Measurements from ENCODE around the gene NPY5R. TPM values are rescaled to one million over a fixed set of nuclear protein-coding genes. Genes with fewer than 3 reads are reported as not detected.

The NPY5R gene
- total RNA-seq, 2 donors from 2014 or later: 0.40 TPM; not detected in 1

GRCh38 chr4:163335384-163335783 lies 8.3 kb upstream of the NPY5R start:
- Histone ChIP-seq H3K9me3 (no peaks in the 10 kb centered on the region), H3K27me3 (replicated peaks; ENCODE audit: insufficient read depth) (no peaks in the 10 kb centered on the region), H3K27ac (no peak overlapping the region), H3K4me1 (replicated peaks) (no peaks in the 10 kb centered on the region), H3K4me3 (no peak overlapping the region), H3K36me3 (no peaks in the 10 kb centered on the region)
- 84% methylated on average over 3 of the region's 3 CpGs for WGBS
- DNase-seq (ENCODE audit: low spot score): no peak
- intact Hi-C loops (cut with DNase I): no loop called here
- TF ChIP-seq POLR2AphosphoS5 (IDR thresholded peaks at IDR 0.05) (no peak), POLR2A (IDR thresholded peaks at IDR 0.05) (no peak)

- no peaks in the 10 kb centered on the region for H3K27me3 ChIP-seq (replicated peaks; ENCODE audit: insufficient read depth)
- no peak for TF ChIP-seq POLR2AphosphoS5 (IDR thresholded peaks at IDR 0.05)
- TF ChIP-seq POLR2A (IDR thresholded peaks at IDR 0.05): no peak
- TF ChIP-seq CTCF (IDR thresholded peaks at IDR 0.05): no peak
Observed at GRCh38 chr4:163344147-163345125, 744 bp downstream of the NPY5R start.

GRCh38 chr4:163350672-163351071 lies 7.0 kb downstream of the NPY5R start:
- intact Hi-C loops (cut with DNase I): no loop called here

More at GRCh38 chr4:163344147-163345125, 744 bp downstream of the NPY5R start:
- no peak overlapping the region for H3K27ac ChIP-seq
- no peaks in the 10 kb centered on the region for H3K9me3 ChIP-seq
- peak overlapping the region; percentile 11 to 25 for H3K4me3 ChIP-seq
- DNase-seq (ENCODE audit: low spot score): no peak
- intact Hi-C loops (cut with DNase I): no loop called here
- 2% methylated on average over 50 of the region's 50 CpGs for WGBS
- H3K36me3 ChIP-seq: no peaks in the 10 kb centered on the region
- no peaks in the 10 kb centered on the region for H3K4me1 ChIP-seq (replicated peaks)

GRCh38 chr4:163353054-163353453 lies 9.4 kb downstream of the NPY5R start:
- H3K9me3 ChIP-seq: no peaks in the 10 kb centered on the region
- no peaks in the 10 kb centered on the region for H3K27me3 ChIP-seq (replicated peaks; ENCODE audit: insufficient read depth)
- intact Hi-C loops (cut with DNase I): no loop called here
- no peak for TF ChIP-seq CTCF (IDR thresholded peaks at IDR 0.05)
- TF ChIP-seq POLR2A (IDR thresholded peaks at IDR 0.05): no peak
- no peak for TF ChIP-seq POLR2AphosphoS5 (IDR thresholded peaks at IDR 0.05)
- WGBS: 74% methylated on average over 3 of the region's 3 CpGs
- H3K4me3 ChIP-seq: no peak overlapping the region
- no peaks in the 10 kb centered on the region for H3K36me3 ChIP-seq
- no peak for DNase-seq (ENCODE audit: low spot score)
- no peak overlapping the region for H3K27ac ChIP-seq
- no peaks in the 10 kb centered on the region for H3K4me1 ChIP-seq (replicated peaks)

More at GRCh38 chr4:163350672-163351071, 7.0 kb downstream of the NPY5R start:
- H3K27me3 ChIP-seq (replicated peaks; ENCODE audit: insufficient read depth): no peaks in the 10 kb centered on the region
- H3K4me1 ChIP-seq (replicated peaks): no peaks in the 10 kb centered on the region
- H3K36me3 ChIP-seq: no peaks in the 10 kb centered on the region
- H3K27ac ChIP-seq: no peak overlapping the region
- TF ChIP-seq POLR2AphosphoS5 (IDR thresholded peaks at IDR 0.05) (no peak), CTCF (IDR thresholded peaks at IDR 0.05) (no peak), POLR2A (IDR thresholded peaks at IDR 0.05) (no peak)
- H3K9me3 ChIP-seq: no peaks in the 10 kb centered on the region
- no peak overlapping the region for H3K4me3 ChIP-seq
- no peak for DNase-seq (ENCODE audit: low spot score)

GRCh38 chr4:163356104-163356503 lies 12.4 kb downstream of the NPY5R start:
- no peak for DNase-seq (ENCODE audit: low spot score)
- Histone ChIP-seq H3K27ac (no peak overlapping the region), H3K9me3 (no peaks in the 10 kb centered on the region), H3K27me3 (replicated peaks; ENCODE audit: insufficient read depth) (no peaks in the 10 kb centered on the region), H3K36me3 (no peaks in the 10 kb centered on the region), H3K4me1 (replicated peaks) (no peaks in the 10 kb centered on the region), H3K4me3 (no peak overlapping the region)
- 69% methylated on average over 1 of the region's 1 CpG for WGBS
- intact Hi-C loops (cut with DNase I): no loop called here
- TF ChIP-seq CTCF (IDR thresholded peaks at IDR 0.05) (no peak), POLR2A (IDR thresholded peaks at IDR 0.05) (no peak), POLR2AphosphoS5 (IDR thresholded peaks at IDR 0.05) (no peak)

Measured in prostate gland (tissue), 2 donors.